Suprapubic skin (tissue), 4 donors: Measurements from ENCODE around the gene FNDC8.

ENCODE experiments used
- CTCF ChIP-seq, 2 donors: fragments of 200-600 bp in 1 of 2; fragments of 450-650 bp in 1 of 2; sonication (generic) in 1 of 2; IDR thresholded peaks; one replicate each; pipeline ENCODE4 v1.5.1; 2016 to 2019; ENCODE audit warnings: antibody characterized with exemption in 2 of 2, mild to moderate bottlenecking in 1 of 2, moderate library complexity in 1 of 2
- EP300 ChIP-seq: sonication (generic); formaldehyde crosslinking; IDR thresholded peaks from one replicate; pipeline ENCODE4 v1.6.1; 2017; ENCODE audit warnings: antibody characterized with exemption
- POLR2A ChIP-seq, 2 donors: fragments of 450-650 bp; IDR thresholded peaks; one replicate each; pipeline ENCODE4 v1.6.1; 2017; ENCODE audit warnings: antibody characterized with exemption in 2 of 2, mild to moderate bottlenecking in 2 of 2, moderate library complexity in 2 of 2
- POLR2AphosphoS5 ChIP-seq, 3 donors: sonication (generic); formaldehyde crosslinking; IDR thresholded peaks; one replicate each; pipeline ENCODE4 v1.6.1; 2017; ENCODE audit warnings: antibody characterized with exemption in 3 of 3

- no peak for TF ChIP-seq CTCF (IDR thresholded peaks at IDR 0.05)
- no peak for TF ChIP-seq EP300
- TF ChIP-seq POLR2AphosphoS5 (IDR thresholded peaks at IDR 0.05), result no peak
- no peak for TF ChIP-seq POLR2A (IDR thresholded peaks at IDR 0.05)
These were observed 21.5 kb upstream of the FNDC8 start for GRCh38 chr17:35099908-35100307.
